GM21360 (cell line): ENCODE data around the gene ZNF613.
"Not testable (repeated sequence)": the region's sequence is repeated elsewhere in the genome, so short reads cannot be mapped to it uniquely, and the experiment has no call there.

ENCODE experiments used
- ATAC-seq: cut with Tn5 transposase; IDR thresholded peaks from one replicate; pipeline ENCODE4 v1.9.1; 2021; ENCODE audit warnings: mild to moderate bottlenecking, moderate library complexity; ENCODE audit not compliant: unreplicated experiment

The ZNF613 gene

GRCh38 chr19:51926784-51927741 lies at the start of gene ZNF613:
Gene ZNF613 (plus strand): TSS chr19:51927472. CDS start chr19:51936221, 8,749 bp downstream.
- peak; percentile 88 for ATAC-seq

- no peak for ATAC-seq
Measured at GRCh38 chr19:51882518-51882917, 44.8 kb upstream of the ZNF613 start.

- no peak for ATAC-seq
Measured at GRCh38 chr19:51884713-51885112, 42.6 kb upstream of the ZNF613 start.

GRCh38 chr19:51887522-51888498 lies 39.5 kb upstream of the ZNF613 start, which contains the start of gene ZNF577:
Gene ZNF577 (minus strand): TSS chr19:51887951. CDS start chr19:51880382, 7,569 bp downstream.
- peak; percentile 57 for ATAC-seq

GRCh38 chr19:51889934-51890333 lies 37.3 kb upstream of the ZNF613 start:
- ATAC-seq = no peak

GRCh38 chr19:51891193-51891747 lies 36.0 kb upstream of the ZNF613 start:
- no peak for ATAC-seq

- no peak for ATAC-seq
Measured at GRCh38 chr19:51901860-51902259, 25.4 kb upstream of the ZNF613 start.

GRCh38 chr19:51903192-51903591 lies 24.1 kb upstream of the ZNF613 start:
- ATAC-seq = no peak

- no peak for ATAC-seq
Measured at GRCh38 chr19:51904331-51905165, 22.7 kb upstream of the ZNF613 start, which contains the start of gene ZNF649. Gene ZNF649 (minus strand): TSS chr19:51905017. CDS start chr19:51900107, 4,910 bp downstream.

- no peak for ATAC-seq
Measured at GRCh38 chr19:51905206-51905605, 22.1 kb upstream of the ZNF613 start.

- not testable (repeated sequence) for ATAC-seq
Measured at GRCh38 chr19:51905639-51906038, 21.6 kb upstream of the ZNF613 start.

- not testable (repeated sequence) for ATAC-seq
Measured at GRCh38 chr19:51906108-51906507, 21.2 kb upstream of the ZNF613 start.

GRCh38 chr19:51907981-51908380 lies 19.3 kb upstream of the ZNF613 start:
- not testable (repeated sequence) for ATAC-seq

- ATAC-seq = no peak
Measured at GRCh38 chr19:51915324-51915867, 11.9 kb upstream of the ZNF613 start.

GRCh38 chr19:51916167-51916566 lies 11.1 kb upstream of the ZNF613 start:
- ATAC-seq = no peak

- no peak for ATAC-seq
Measured at GRCh38 chr19:51919606-51920005, 7.7 kb upstream of the ZNF613 start.

- ATAC-seq = no peak
Measured at GRCh38 chr19:51921949-51922348, 5.3 kb upstream of the ZNF613 start.

GRCh38 chr19:51926426-51926783 lies 867 bp upstream of the ZNF613 start:
- ATAC-seq = no peak

- ATAC-seq = no peak
Measured at GRCh38 chr19:51927859-51928258, 587 bp downstream of the ZNF613 start.

GRCh38 chr19:51931921-51932320 lies 4.6 kb downstream of the ZNF613 start:
- no peak for ATAC-seq
